ENCODE results near the gene KBTBD2.
A peak's percentile ranks its signal among the peaks of the same experiment; 100 is the strongest.

KBTBD2 gene

GRCh38 chr7:32891043-32891799 is at the start of gene KBTBD2:
Gene KBTBD2 (minus strand): TSS chr7:32891760. CDS start chr7:32879604, 12,156 bp downstream.
- Mint-ChIP-seq H3K4me3 (peak within 1 kb of the TSS; percentile 89 to 91 (median 89)), H3K27ac (peak within 1 kb of the TSS; percentile 90 to 100 (median 98)), H3K4me1 (peaks cover 55% of the 10 kb centered on the region), H3K36me3 (ENCODE audit: low read depth) (no peaks in the 10 kb centered on the region), H3K27me3 (ENCODE audit: low read depth) (no peaks in the 10 kb centered on the region), H3K9me3 (no peaks in the 10 kb centered on the region)
- TF ChIP-seq, protein P1, sequence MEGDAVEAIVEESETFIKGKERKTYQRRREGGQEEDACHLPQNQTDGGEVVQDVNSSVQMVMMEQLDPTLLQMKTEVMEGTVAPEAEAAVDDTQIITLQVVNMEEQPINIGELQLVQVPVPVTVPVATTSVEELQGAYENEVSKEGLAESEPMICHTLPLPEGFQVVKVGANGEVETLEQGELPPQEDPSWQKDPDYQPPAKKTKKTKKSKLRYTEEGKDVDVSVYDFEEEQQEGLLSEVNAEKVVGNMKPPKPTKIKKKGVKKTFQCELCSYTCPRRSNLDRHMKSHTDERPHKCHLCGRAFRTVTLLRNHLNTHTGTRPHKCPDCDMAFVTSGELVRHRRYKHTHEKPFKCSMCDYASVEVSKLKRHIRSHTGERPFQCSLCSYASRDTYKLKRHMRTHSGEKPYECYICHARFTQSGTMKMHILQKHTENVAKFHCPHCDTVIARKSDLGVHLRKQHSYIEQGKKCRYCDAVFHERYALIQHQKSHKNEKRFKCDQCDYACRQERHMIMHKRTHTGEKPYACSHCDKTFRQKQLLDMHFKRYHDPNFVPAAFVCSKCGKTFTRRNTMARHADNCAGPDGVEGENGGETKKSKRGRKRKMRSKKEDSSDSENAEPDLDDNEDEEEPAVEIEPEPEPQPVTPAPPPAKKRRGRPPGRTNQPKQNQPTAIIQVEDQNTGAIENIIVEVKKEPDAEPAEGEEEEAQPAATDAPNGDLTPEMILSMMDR (IDR thresholded peaks at IDR 0.05; ENCODE audit: unreplicated experiment in 3 of 3) = no peak

GRCh38 chr7:32941181-32941580 is 49.6 kb upstream of the KBTBD2 start:
- Mint-ChIP-seq H3K9me3 (peaks cover 12% of the 10 kb centered on the region), H3K27ac (peak overlapping the region; percentile 96 to 98 (median 96)), H3K4me3 (peak overlapping the region; percentile 92 to 99 (median 94)), H3K4me1 (peaks cover 45% of the 10 kb centered on the region), H3K36me3 (ENCODE audit: low read depth) (peaks cover 13% of the 10 kb centered on the region), H3K27me3 (ENCODE audit: low read depth) (no peaks in the 10 kb centered on the region)
- TF ChIP-seq, protein P1 (IDR thresholded peaks at IDR 0.05; ENCODE audit: unreplicated experiment in 3 of 3) = no peak

DNA sequence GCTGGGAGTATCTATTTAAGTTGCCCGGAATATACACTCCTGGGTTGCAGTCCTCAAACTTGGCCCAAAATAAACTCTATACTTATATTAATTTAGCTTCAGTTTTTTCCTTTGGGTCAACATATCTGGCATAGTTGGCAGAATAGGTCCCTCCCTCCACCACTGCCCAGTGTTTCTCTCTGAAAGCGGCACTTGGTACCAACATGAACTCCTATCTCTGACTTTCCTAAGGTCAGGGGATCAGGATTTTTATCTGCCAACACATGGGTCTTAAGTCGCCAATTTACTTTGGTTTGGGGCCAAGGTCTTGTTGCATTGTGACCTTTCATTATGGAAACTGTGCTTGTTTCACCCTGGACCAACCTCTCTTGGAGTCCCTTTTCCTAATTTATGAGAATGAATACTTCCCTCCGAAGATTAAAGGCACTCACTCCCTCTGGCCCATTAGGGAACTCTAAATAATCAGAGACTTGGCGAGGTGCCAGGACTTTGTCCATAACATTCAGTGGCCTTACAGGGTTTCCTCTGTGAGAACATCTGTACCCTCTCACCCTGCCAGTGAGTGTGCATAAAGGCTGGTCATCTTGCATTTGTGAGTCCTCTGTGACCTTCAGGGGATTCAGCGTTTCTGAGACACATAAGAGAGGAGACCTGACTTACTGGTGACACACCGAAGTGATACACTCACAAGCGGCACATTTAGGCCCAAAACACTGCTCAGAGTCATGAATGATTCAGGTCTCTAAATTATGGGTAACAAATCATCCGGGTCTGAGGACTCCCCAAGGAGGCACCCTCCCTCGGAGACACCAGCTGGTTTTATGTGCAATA is 46.0 kb upstream of the KBTBD2 start:
- TF ChIP-seq, protein P1 (IDR thresholded peaks at IDR 0.05; ENCODE audit: unreplicated experiment in 3 of 3) = no peak
- H3K4me3 Mint-ChIP-seq = peak overlapping the region; percentile 34 to 65 (median 54)
- peak overlapping the region; percentile 81 to 93 (median 92) for H3K27ac Mint-ChIP-seq
- H3K9me3 Mint-ChIP-seq = no peaks in the 10 kb centered on the region
- H3K27me3 Mint-ChIP-seq (ENCODE audit: low read depth) = no peaks in the 10 kb centered on the region
- peaks cover 15% of the 10 kb centered on the region for H3K36me3 Mint-ChIP-seq (ENCODE audit: low read depth)
- peaks cover 49% of the 10 kb centered on the region for H3K4me1 Mint-ChIP-seq

- Mint-ChIP-seq H3K4me3 (peak overlapping the region in 1 of 3 experiments; percentile 18), H3K4me1 (peaks cover 42% of the 10 kb centered on the region), H3K27me3 (ENCODE audit: low read depth) (no peaks in the 10 kb centered on the region), H3K36me3 (ENCODE audit: low read depth) (peaks cover 20% of the 10 kb centered on the region), H3K9me3 (no peaks in the 10 kb centered on the region), H3K27ac (peak overlapping the region; percentile 81 to 93 (median 92))
- TF ChIP-seq, protein P1 (IDR thresholded peaks at IDR 0.05; ENCODE audit: unreplicated experiment in 3 of 3) = no peak
Measured at GRCh38 chr7:32936689-32937088, 45.1 kb upstream of the KBTBD2 start.

DNA sequence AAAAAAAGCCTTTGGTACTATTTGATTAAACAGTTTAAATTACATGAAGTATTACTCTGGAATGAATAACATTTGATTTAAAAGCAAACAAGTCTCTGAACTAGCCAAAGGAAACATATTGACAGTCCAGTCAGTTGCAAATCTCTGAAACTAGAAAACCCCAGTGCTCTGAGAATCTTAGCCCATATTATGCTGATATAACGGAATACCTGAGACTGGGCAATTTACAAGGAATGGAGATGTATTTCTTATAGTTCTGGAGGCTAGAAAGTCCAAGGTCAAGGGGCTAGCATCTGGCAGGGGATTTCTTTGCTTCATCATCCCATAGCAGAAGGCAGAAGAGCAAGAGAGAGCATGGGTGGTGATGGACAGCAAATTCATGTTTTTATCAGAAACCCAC is 44.0 kb upstream of the KBTBD2 start:
- H3K27me3 Mint-ChIP-seq (ENCODE audit: low read depth) = no peaks in the 10 kb centered on the region
- no peaks in the 10 kb centered on the region for H3K9me3 Mint-ChIP-seq
- peaks cover 34% of the 10 kb centered on the region for H3K4me1 Mint-ChIP-seq
- H3K36me3 Mint-ChIP-seq (ENCODE audit: low read depth) = peaks cover 28% of the 10 kb centered on the region
- H3K27ac Mint-ChIP-seq = no peak overlapping the region
- no peak overlapping the region for H3K4me3 Mint-ChIP-seq
- TF ChIP-seq, protein P1 (IDR thresholded peaks at IDR 0.05; ENCODE audit: unreplicated experiment in 3 of 3) = no peak
